Rectal smooth muscle tissue (tissue), 1 donor: Measurements from ENCODE around the gene GBX2.
A peak's percentile ranks its signal among the peaks of the same experiment; 100 is the strongest.

Source experiments
- H3K27ac ChIP-seq: one replicate; pipeline ENCODE4 v1.7.0; 2013; ENCODE audit warnings: low read depth, low read length, inconsistent platforms
- H3K27me3 ChIP-seq: one replicate; pipeline ENCODE4 v1.7.0; 2013; ENCODE audit warnings: low read length; ENCODE audit not compliant: control insufficient read depth, insufficient read depth
- H3K36me3 ChIP-seq: one replicate; pipeline ENCODE4 v1.7.0; 2013; ENCODE audit warnings: low read length; ENCODE audit not compliant: control insufficient read depth, insufficient read depth
- H3K4me1 ChIP-seq: one replicate; pipeline ENCODE4 v1.7.0; 2013; ENCODE audit warnings: low read length; ENCODE audit not compliant: control insufficient read depth, insufficient read depth
- H3K4me3 ChIP-seq: one replicate; pipeline ENCODE4 v1.7.0; 2013; ENCODE audit warnings: low read length
- H3K9ac ChIP-seq: one replicate; pipeline ENCODE4 v1.7.0; 2013; ENCODE audit warnings: low read length

Gene GBX2

GRCh38 chr2:236178890-236179235 lies 10.7 kb upstream of the GBX2 start:
- H3K4me1 ChIP-seq: no peaks in the 10 kb centered on the region
- no peaks in the 10 kb centered on the region for H3K36me3 ChIP-seq
- H3K27ac ChIP-seq: no peak overlapping the region
- no peak overlapping the region for H3K9ac ChIP-seq
- peaks cover 36% of the 10 kb centered on the region for H3K27me3 ChIP-seq
- H3K4me3 ChIP-seq: no peak overlapping the region

GRCh38 chr2:236177967-236178889 lies 10.0 kb upstream of the GBX2 start:
- Histone ChIP-seq H3K36me3 (no peaks in the 10 kb centered on the region), H3K27ac (no peak overlapping the region), H3K4me1 (no peaks in the 10 kb centered on the region), H3K4me3 (peak overlapping the region; percentile 54), H3K9ac (no peak overlapping the region), H3K27me3 (peaks cover 40% of the 10 kb centered on the region)

- no peaks in the 10 kb centered on the region for H3K4me1 ChIP-seq
- H3K4me3 ChIP-seq: no peak overlapping the region
- H3K27me3 ChIP-seq: peaks cover 44% of the 10 kb centered on the region
- no peak overlapping the region for H3K9ac ChIP-seq
- no peaks in the 10 kb centered on the region for H3K36me3 ChIP-seq
- H3K27ac ChIP-seq: no peak overlapping the region
Measured at GRCh38 chr2:236177604-236177966, 9.4 kb upstream of the GBX2 start.

- Histone ChIP-seq H3K9ac (no peak overlapping the region), H3K4me1 (no peaks in the 10 kb centered on the region), H3K4me3 (no peak overlapping the region), H3K36me3 (no peaks in the 10 kb centered on the region), H3K27me3 (peaks cover 50% of the 10 kb centered on the region), H3K27ac (no peak overlapping the region)
Measured at GRCh38 chr2:236176951-236177350, 8.8 kb upstream of the GBX2 start.

- no peak overlapping the region for H3K27ac ChIP-seq
- no peaks in the 10 kb centered on the region for H3K4me1 ChIP-seq
- H3K27me3 ChIP-seq: peaks cover 56% of the 10 kb centered on the region
- no peak overlapping the region for H3K9ac ChIP-seq
- H3K4me3 ChIP-seq: no peak overlapping the region
- no peaks in the 10 kb centered on the region for H3K36me3 ChIP-seq
Measured at GRCh38 chr2:236176417-236176816, 8.2 kb upstream of the GBX2 start.

GRCh38 chr2:236175548-236176150 lies 7.5 kb upstream of the GBX2 start:
- no peak overlapping the region for H3K27ac ChIP-seq
- no peak overlapping the region for H3K9ac ChIP-seq
- peaks cover 63% of the 10 kb centered on the region for H3K27me3 ChIP-seq
- H3K4me3 ChIP-seq: no peak overlapping the region
- H3K4me1 ChIP-seq: no peaks in the 10 kb centered on the region
- H3K36me3 ChIP-seq: no peaks in the 10 kb centered on the region

GRCh38 chr2:236173729-236174607 lies 5.8 kb upstream of the GBX2 start:
- Histone ChIP-seq H3K36me3 (no peaks in the 10 kb centered on the region), H3K4me1 (no peaks in the 10 kb centered on the region), H3K27ac (no peak overlapping the region), H3K9ac (no peak overlapping the region), H3K27me3 (peaks cover 69% of the 10 kb centered on the region), H3K4me3 (no peak overlapping the region)

GRCh38 chr2:236173036-236173728 lies 5.0 kb upstream of the GBX2 start:
- H3K9ac ChIP-seq: no peak overlapping the region
- no peaks in the 10 kb centered on the region for H3K36me3 ChIP-seq
- H3K27ac ChIP-seq: no peak overlapping the region
- H3K4me3 ChIP-seq: no peak overlapping the region
- H3K27me3 ChIP-seq: peaks cover 61% of the 10 kb centered on the region
- no peaks in the 10 kb centered on the region for H3K4me1 ChIP-seq

- Histone ChIP-seq H3K36me3 (no peaks in the 10 kb centered on the region), H3K27me3 (peaks cover 54% of the 10 kb centered on the region), H3K27ac (no peak overlapping the region), H3K9ac (no peak overlapping the region), H3K4me3 (no peak overlapping the region), H3K4me1 (no peaks in the 10 kb centered on the region)
Measured at GRCh38 chr2:236172255-236173035, 4.3 kb upstream of the GBX2 start.

GRCh38 chr2:236171680-236172254 lies 3.6 kb upstream of the GBX2 start:
- H3K4me1 ChIP-seq: peaks cover 3% of the 10 kb centered on the region
- H3K27me3 ChIP-seq: peaks cover 57% of the 10 kb centered on the region
- no peak overlapping the region for H3K27ac ChIP-seq
- H3K4me3 ChIP-seq: no peak overlapping the region
- no peaks in the 10 kb centered on the region for H3K36me3 ChIP-seq
- H3K9ac ChIP-seq: no peak overlapping the region

GRCh38 chr2:236171181-236171679 lies 3.0 kb upstream of the GBX2 start:
- Histone ChIP-seq H3K36me3 (no peaks in the 10 kb centered on the region), H3K27ac (no peak overlapping the region), H3K4me1 (peaks cover 4% of the 10 kb centered on the region), H3K27me3 (peaks cover 61% of the 10 kb centered on the region), H3K9ac (no peak overlapping the region), H3K4me3 (no peak overlapping the region)
